GM12878 (cell line): ENCODE data around the gene MIA3. TPM values are rescaled to one million over a fixed set of nuclear protein-coding genes. Genes with fewer than 3 reads are reported as not detected.

Experiments used
- ATAC-seq: fragments of 200-7000 bp; cut with Tn5 transposase; 3 replicates; pipeline ENCODE4 v1.9.1; 2020; ENCODE audit warnings: mild to moderate bottlenecking, moderate library complexity
- BruUV-seq: library from RNA; stranded (reverse); fragments of 400-500 nt; replicated peaks from 2 replicates; lab custom pipeline; 2021; lab: Mats Ljungman, UMichigan
- CTCF ChIA-PET: fragments of 300-600 bp; sonication (Branson Sonifier 250); formaldehyde crosslinking; extraction: SDS; loops from one replicate; lab custom pipeline; 2021; ENCODE audit warnings: inconsistent platforms; lab: Yijun Ruan, JAX
- POLR2A ChIA-PET: fragments of 350-600 bp; formaldehyde crosslinking; extraction: SDS; loops from one replicate; lab custom pipeline; 2021; ENCODE audit warnings: inconsistent platforms; lab: Charles Lee
- RAD21 ChIA-PET: fragments of 300-600 bp; sonication (Branson Sonifier 250); formaldehyde crosslinking; loops from one replicate; lab custom pipeline; 2023; ENCODE audit warnings: antibody characterized with exemption; ENCODE audit not compliant: unreplicated experiment; lab: Charles Lee
- SMC1A ChIA-PET: fragments of 300-600 bp; sonication (Branson Sonifier 250); formaldehyde crosslinking; loops from one replicate; lab custom pipeline; 2023; ENCODE audit not compliant: unreplicated experiment, uncharacterized antibody; lab: Charles Lee
- DNase-seq: peaks from one replicate; pipeline ENCODE4 v3.0.0-alpha.2; 2011; ENCODE audit warnings: low read depth, low spot score
- FAIRE-seq: peaks from 3 replicates; lab custom pipeline; 2011; peaks lifted over from hg19 to GRCh38; lab: Jason Lieb, UNC
- H2AFZ ChIP-seq: 2 replicates; pipeline ENCODE4 v1.6.0; 2011; ENCODE audit warnings: low read depth, low read length, control low read depth; ENCODE audit not compliant: control insufficient read depth
- H3K27ac ChIP-seq: 2 replicates; pipeline ENCODE4 v1.5.1; 2011; ENCODE audit warnings: control low read depth; ENCODE audit not compliant: control insufficient read depth, insufficient read depth
- H3K27me3 ChIP-seq, 2 experiments: replicated peaks in 1 of 2; 2 replicates each; pipeline versions ENCODE4 v1.6.0 to v1.6.1; 2011; ENCODE audit warnings: low read length in 1 of 2; ENCODE audit not compliant: control insufficient read depth in 2 of 2, insufficient read depth in 2 of 2
- H3K36me3 ChIP-seq, 2 experiments: 2 replicates each; pipeline ENCODE4 v1.5.1; 2011; ENCODE audit warnings: low read length in 1 of 2; ENCODE audit not compliant: control insufficient read depth in 2 of 2, insufficient read depth in 2 of 2
- H3K4me1 ChIP-seq: 2 replicates; pipeline ENCODE4 v1.6.1; 2011; ENCODE audit warnings: mild to moderate bottlenecking, low read length, moderate library complexity, mixed read lengths; ENCODE audit not compliant: control insufficient read depth, insufficient read depth
- H3K4me2 ChIP-seq: 2 replicates; pipeline ENCODE4 v1.6.0; 2011; ENCODE audit warnings: control low read depth; ENCODE audit not compliant: control insufficient read depth, insufficient read depth
- H3K4me3 ChIP-seq: fragments of 200-600 bp; sonication (generic); 2 replicates; pipeline ENCODE4 v1.5.1; 2016
- H3K79me2 ChIP-seq: 2 replicates; pipeline ENCODE4 v1.6.0; 2011; ENCODE audit warnings: low read length; ENCODE audit not compliant: control insufficient read depth, insufficient read depth
- H3K9ac ChIP-seq: 2 replicates; pipeline ENCODE4 v1.8.0; 2011; ENCODE audit warnings: low read length, control low read depth, mixed read lengths; ENCODE audit not compliant: control insufficient read depth, insufficient read depth
- H3K9me3 ChIP-seq: replicated peaks from 3 replicates; pipeline ENCODE4 v1.5.1; 2011; ENCODE audit warnings: mild to moderate bottlenecking, low read length; ENCODE audit not compliant: control insufficient read depth, insufficient read depth
- H4K20me1 ChIP-seq: 2 replicates; pipeline ENCODE4 v1.6.0; 2011; ENCODE audit not compliant: control insufficient read depth, insufficient read depth
- CEBPB ChIP-seq, 2 experiments: fragments of 150-350 bp in 1 of 2; IDR thresholded peaks; 2 replicates each; pipeline ENCODE4 v1.6.1; 2012 to 2014; ENCODE audit warnings: low read depth in 2 of 2, low read length in 2 of 2, borderline replicate concordance in 1 of 2, inconsistent platforms in 1 of 2
- CHD4 ChIP-seq: fragments of 200-600 bp; sonication (generic); IDR thresholded peaks from 2 replicates; pipeline ENCODE4 v1.6.1; 2016; ENCODE audit warnings: mild to moderate bottlenecking
- CREB1 ChIP-seq: IDR thresholded peaks from 2 replicates; pipeline ENCODE4 v1.6.1; 2012; ENCODE audit warnings: low read depth, mild to moderate bottlenecking, inconsistent platforms
- CREM ChIP-seq: IDR thresholded peaks from 2 replicates; pipeline ENCODE4 v1.6.1; 2014; ENCODE audit warnings: antibody characterized with exemption, low read depth
- DPF2 ChIP-seq: fragments of 450-650 bp; IDR thresholded peaks from 2 replicates; pipeline ENCODE4 v1.6.1; 2017; ENCODE audit warnings: mild to moderate bottlenecking
- GATAD2B ChIP-seq: fragments of 450-650 bp; conservative IDR thresholded peaks from 2 replicates; pipeline ENCODE4 v1.6.1; 2017; ENCODE audit warnings: low read depth, mild to moderate bottlenecking, moderate library complexity
- JUNB ChIP-seq: IDR thresholded peaks from 2 replicates; pipeline ENCODE4 v1.6.1; 2016; ENCODE audit warnings: antibody characterized with exemption, mild to moderate bottlenecking
- WGBS: methylation state at CpG from one replicate; pipeline ENCODE4 v1.1.6; 2016; ENCODE audit warnings: low lambda C conversion rate; ENCODE audit not compliant: insufficient replicate concordance, insufficient coverage; ENCODE audit errors: missing lambda C conversion rate; 5-methylcytosine and 5-hydroxymethylcytosine counted together
- in situ Hi-C: fragments of 300-500 bp; cut with MboI; formaldehyde crosslinking; loops from 9 replicates; pipeline ENCODE4 v1.14.3; 2018; ENCODE audit warnings: mixed read lengths
- intact Hi-C: fragments of 100-400 bp; cut with micrococcal nuclease; formaldehyde crosslinking; loops from one replicate; pipeline ENCODE4 v1.14.2; 2022; ENCODE audit not compliant: unreplicated experiment
- polyA plus RNA-seq, 11 experiments: library from polyadenylated mRNA; depleted of rRNA in 4 of 11; unstranded in 6 of 11; stranded (reverse) in 5 of 11; fragments of >200 nt; fragmentation: Nextera tagmentation in 4 of 11; fragmentation: Illumina TruSeq in 1 of 11; extraction: Ambion mirVana in 4 of 11; extraction: Trizol in 1 of 11; gene quantifications; 1 replicate in 1 of 11; 2 replicates in 10 of 11; pipeline versions ENCODE4 v1.2.1 to v1.2.3, GENCODE V29; 2011 to 2016; ENCODE audit warnings: inconsistent platforms in 2 of 11, missing spikeins in 2 of 11, low read depth in 1 of 11
- total RNA-seq, 4 experiments: library from RNA; depleted of rRNA in 3 of 4; stranded (reverse); fragments of >200 nt in 3 of 4; fragmentation: Illumina TruSeq in 1 of 4; extraction: Trizol in 1 of 4; gene quantifications; 2 replicates each; pipeline versions ENCODE4 v1.2.1 to v1.2.3, GENCODE V29; 2013 to 2021
- TF ChIP-seq, protein P1 (sequence below): fragments of 150-350 bp; IDR thresholded peaks from 2 replicates; pipeline ENCODE4 v1.6.1; 2016; ENCODE audit warnings: low read depth, low read length
- TF ChIP-seq, protein P2 (sequence below): fragments of 450-650 bp; IDR thresholded peaks from 2 replicates; pipeline ENCODE4 v1.6.1; 2016; ENCODE audit warnings: mild to moderate bottlenecking, moderate library complexity, borderline replicate concordance
- TF ChIP-seq, protein P3 (sequence below): IDR thresholded peaks from 2 replicates; pipeline ENCODE4 v1.6.1; 2011; ENCODE audit warnings: low read depth, low read length, improper control_type of control experiment, borderline replicate concordance

MIA3 gene
- total and polyA plus RNA-seq, 10 of the 15 experiments (the other 5 are each of a cell fraction or from before 2014, with no cell fraction given) = 12.9 to 50.8 (median 30.3) TPM

DNA sequence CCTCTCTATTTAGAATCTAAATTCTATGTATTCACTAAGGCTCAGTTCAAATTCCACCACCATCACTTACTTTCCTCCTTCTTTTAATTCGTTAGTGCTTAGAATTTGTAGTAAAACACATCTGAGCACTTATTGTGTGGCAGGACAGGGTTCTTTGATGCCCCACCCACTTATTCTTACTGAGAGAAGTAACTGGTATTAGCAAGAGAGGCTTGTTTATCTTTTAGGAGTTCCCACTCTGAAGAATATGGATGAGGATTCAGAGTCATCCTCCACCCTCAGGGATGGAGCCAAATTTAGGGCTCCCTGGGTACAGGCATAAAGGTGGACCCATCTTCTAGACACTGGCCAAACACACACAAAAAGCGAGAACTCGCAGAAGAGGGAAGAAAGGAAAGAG lies 16.6 kb upstream of the MIA3 start:
- ATAC-seq (no peak), DNase-seq (no peak), FAIRE-seq (no peak)
- H4K20me1 ChIP-seq = no peaks in the 10 kb centered on the region
- H3K27me3 ChIP-seq = no peaks in the 10 kb centered on the region
- H3K9me3 ChIP-seq = no peaks in the 10 kb centered on the region
- H3K4me1 ChIP-seq = no peaks in the 10 kb centered on the region
- no peak overlapping the region for H2AFZ ChIP-seq
- in situ Hi-C loops (no loop called here), intact Hi-C loops (no loop called here)
- ChIA-PET RAD21 (no interaction called here), CTCF (no interaction called here), SMC1A (no interaction called here), POLR2A (no interaction called here)
- H3K79me2 ChIP-seq = no peaks in the 10 kb centered on the region
- no peak overlapping the region for H3K4me2 ChIP-seq
- H3K4me3 ChIP-seq = no peak overlapping the region
- H3K27ac ChIP-seq = no peak overlapping the region
- WGBS = 67% methylated on average over 3 of the region's 3 CpGs
- TF ChIP-seq CEBPB (IDR thresholded peaks at IDR 0.05; ENCODE audit: borderline replicate concordance in 1 of 2, low read depth in 2 of 2, low read length in 2 of 2) (no peak), JUNB (no peak), CREM (no peak), CREB1 (no peak), DPF2 (no peak), GATAD2B (no peak), CHD4 (no peak)
- TF ChIP-seq, protein P1, sequence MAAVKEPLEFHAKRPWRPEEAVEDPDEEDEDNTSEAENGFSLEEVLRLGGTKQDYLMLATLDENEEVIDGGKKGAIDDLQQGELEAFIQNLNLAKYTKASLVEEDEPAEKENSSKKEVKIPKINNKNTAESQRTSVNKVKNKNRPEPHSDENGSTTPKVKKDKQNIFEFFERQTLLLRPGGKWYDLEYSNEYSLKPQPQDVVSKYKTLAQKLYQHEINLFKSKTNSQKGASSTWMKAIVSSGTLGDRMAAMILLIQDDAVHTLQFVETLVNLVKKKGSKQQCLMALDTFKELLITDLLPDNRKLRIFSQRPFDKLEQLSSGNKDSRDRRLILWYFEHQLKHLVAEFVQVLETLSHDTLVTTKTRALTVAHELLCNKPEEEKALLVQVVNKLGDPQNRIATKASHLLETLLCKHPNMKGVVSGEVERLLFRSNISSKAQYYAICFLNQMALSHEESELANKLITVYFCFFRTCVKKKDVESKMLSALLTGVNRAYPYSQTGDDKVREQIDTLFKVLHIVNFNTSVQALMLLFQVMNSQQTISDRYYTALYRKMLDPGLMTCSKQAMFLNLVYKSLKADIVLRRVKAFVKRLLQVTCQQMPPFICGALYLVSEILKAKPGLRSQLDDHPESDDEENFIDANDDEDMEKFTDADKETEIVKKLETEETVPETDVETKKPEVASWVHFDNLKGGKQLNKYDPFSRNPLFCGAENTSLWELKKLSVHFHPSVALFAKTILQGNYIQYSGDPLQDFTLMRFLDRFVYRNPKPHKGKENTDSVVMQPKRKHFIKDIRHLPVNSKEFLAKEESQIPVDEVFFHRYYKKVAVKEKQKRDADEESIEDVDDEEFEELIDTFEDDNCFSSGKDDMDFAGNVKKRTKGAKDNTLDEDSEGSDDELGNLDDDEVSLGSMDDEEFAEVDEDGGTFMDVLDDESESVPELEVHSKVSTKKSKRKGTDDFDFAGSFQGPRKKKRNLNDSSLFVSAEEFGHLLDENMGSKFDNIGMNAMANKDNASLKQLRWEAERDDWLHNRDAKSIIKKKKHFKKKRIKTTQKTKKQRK = no peak
- TF ChIP-seq, protein P2, sequence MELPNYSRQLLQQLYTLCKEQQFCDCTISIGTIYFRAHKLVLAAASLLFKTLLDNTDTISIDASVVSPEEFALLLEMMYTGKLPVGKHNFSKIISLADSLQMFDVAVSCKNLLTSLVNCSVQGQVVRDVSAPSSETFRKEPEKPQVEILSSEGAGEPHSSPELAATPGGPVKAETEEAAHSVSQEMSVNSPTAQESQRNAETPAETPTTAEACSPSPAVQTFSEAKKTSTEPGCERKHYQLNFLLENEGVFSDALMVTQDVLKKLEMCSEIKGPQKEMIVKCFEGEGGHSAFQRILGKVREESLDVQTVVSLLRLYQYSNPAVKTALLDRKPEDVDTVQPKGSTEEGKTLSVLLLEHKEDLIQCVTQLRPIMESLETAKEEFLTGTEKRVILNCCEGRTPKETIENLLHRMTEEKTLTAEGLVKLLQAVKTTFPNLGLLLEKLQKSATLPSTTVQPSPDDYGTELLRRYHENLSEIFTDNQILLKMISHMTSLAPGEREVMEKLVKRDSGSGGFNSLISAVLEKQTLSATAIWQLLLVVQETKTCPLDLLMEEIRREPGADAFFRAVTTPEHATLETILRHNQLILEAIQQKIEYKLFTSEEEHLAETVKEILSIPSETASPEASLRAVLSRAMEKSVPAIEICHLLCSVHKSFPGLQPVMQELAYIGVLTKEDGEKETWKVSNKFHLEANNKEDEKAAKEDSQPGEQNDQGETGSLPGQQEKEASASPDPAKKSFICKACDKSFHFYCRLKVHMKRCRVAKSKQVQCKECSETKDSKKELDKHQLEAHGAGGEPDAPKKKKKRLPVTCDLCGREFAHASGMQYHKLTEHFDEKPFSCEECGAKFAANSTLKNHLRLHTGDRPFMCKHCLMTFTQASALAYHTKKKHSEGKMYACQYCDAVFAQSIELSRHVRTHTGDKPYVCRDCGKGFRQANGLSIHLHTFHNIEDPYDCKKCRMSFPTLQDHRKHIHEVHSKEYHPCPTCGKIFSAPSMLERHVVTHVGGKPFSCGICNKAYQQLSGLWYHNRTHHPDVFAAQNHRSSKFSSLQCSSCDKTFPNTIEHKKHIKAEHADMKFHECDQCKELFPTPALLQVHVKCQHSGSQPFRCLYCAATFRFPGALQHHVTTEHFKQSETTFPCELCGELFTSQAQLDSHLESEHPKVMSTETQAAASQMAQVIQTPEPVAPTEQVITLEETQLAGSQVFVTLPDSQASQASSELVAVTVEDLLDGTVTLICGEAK = no peak
- TF ChIP-seq, protein P3, sequence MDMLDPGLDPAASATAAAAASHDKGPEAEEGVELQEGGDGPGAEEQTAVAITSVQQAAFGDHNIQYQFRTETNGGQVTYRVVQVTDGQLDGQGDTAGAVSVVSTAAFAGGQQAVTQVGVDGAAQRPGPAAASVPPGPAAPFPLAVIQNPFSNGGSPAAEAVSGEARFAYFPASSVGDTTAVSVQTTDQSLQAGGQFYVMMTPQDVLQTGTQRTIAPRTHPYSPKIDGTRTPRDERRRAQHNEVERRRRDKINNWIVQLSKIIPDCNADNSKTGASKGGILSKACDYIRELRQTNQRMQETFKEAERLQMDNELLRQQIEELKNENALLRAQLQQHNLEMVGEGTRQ = no peak
- no peaks in the 10 kb centered on the region for H3K36me3 ChIP-seq
- H3K9ac ChIP-seq = no peak overlapping the region
- BruUV-seq = no TSS peak
